CD4-positive, alpha-beta T cell treated with Interleukin-4 for 1 hour (primary cell): ENCODE data around the gene TUBA3D.
"Not testable (repeated sequence)": the region's sequence is repeated elsewhere in the genome, so short reads cannot be mapped to it uniquely, and the experiment has no call there.

Experiments
- DNase-seq, 2 donors: peaks; one replicate each; pipeline ENCODE4 v3.0.0-alpha.2; 2020 to 2022

The TUBA3D gene

GRCh38 chr2:131475831-131476230, at the start of gene TUBA3D:
Gene TUBA3D, plus strand, starts transcription at chr2:131476119. Its CDS starts 81 bp downstream, at chr2:131476200.
- DNase-seq = no peak

- no peak for DNase-seq
Observed at GRCh38 chr2:131426727-131427126, 49.2 kb upstream of the TUBA3D start.

GRCh38 chr2:131431336-131431735, 44.6 kb upstream of the TUBA3D start:
- DNase-seq = no peak

- DNase-seq = not testable (repeated sequence)
Observed at GRCh38 chr2:131440742-131441468, 35.0 kb upstream of the TUBA3D start.

GRCh38 chr2:131444736-131445514, 31.0 kb upstream of the TUBA3D start:
- not testable (repeated sequence) for DNase-seq

- not testable (repeated sequence) for DNase-seq
Observed at GRCh38 chr2:131445515-131445797, 30.5 kb upstream of the TUBA3D start.

GRCh38 chr2:131445896-131446295, 30.0 kb upstream of the TUBA3D start:
- DNase-seq = no peak

GRCh38 chr2:131447981-131448380, 27.9 kb upstream of the TUBA3D start:
- DNase-seq = not testable (repeated sequence)

GRCh38 chr2:131451265-131451949, 24.5 kb upstream of the TUBA3D start:
- not testable (repeated sequence) for DNase-seq

- DNase-seq = not testable (repeated sequence)
Observed at GRCh38 chr2:131454914-131455313, 21.0 kb upstream of the TUBA3D start.

GRCh38 chr2:131467722-131468121, 8.2 kb upstream of the TUBA3D start:
- not testable (repeated sequence) for DNase-seq

GRCh38 chr2:131470944-131471343, 5.0 kb upstream of the TUBA3D start:
- DNase-seq = not testable (repeated sequence)

GRCh38 chr2:131471624-131472023, 4.3 kb upstream of the TUBA3D start:
- DNase-seq = not testable (repeated sequence)

GRCh38 chr2:131473266-131473665, 2.7 kb upstream of the TUBA3D start:
- DNase-seq = not testable (repeated sequence)

GRCh38 chr2:131476363-131476762, 444 bp downstream of the TUBA3D start:
- DNase-seq = not testable (repeated sequence)

- DNase-seq = not testable (repeated sequence)
Observed at GRCh38 chr2:131477227-131477626, 1.3 kb downstream of the TUBA3D start.

- DNase-seq = not testable (repeated sequence)
Observed at GRCh38 chr2:131478074-131478849, 2.3 kb downstream of the TUBA3D start.

- not testable (repeated sequence) for DNase-seq
Observed at GRCh38 chr2:131478850-131479461, 3.0 kb downstream of the TUBA3D start.

GRCh38 chr2:131480351-131480750, 4.4 kb downstream of the TUBA3D start:
- DNase-seq = not testable (repeated sequence)

GRCh38 chr2:131482506-131483155, 6.7 kb downstream of the TUBA3D start:
- not testable (repeated sequence) for DNase-seq

GRCh38 chr2:131483981-131484820, 8.3 kb downstream of the TUBA3D start:
- DNase-seq = not testable (repeated sequence)
